SK-N-SH treated with all-trans-retinoic acid at 6 μM for 48 hours (cell line): Measurements from ENCODE around the gene DFFA.
"Not testable (repeated sequence)": the region's sequence is repeated elsewhere in the genome, so short reads cannot be mapped to it uniquely, and the experiment has no call there.

Experiments
- ATAC-seq: fragments of 200-7000 bp; cut with Tn5 transposase; 3 replicates; pipeline ENCODE4 v1.9.1; 2020; ENCODE audit warnings: mild to moderate bottlenecking, moderate library complexity
- ARNTL ChIP-seq: fragments of 450-650 bp; formaldehyde crosslinking; IDR thresholded peaks from 2 replicates; pipeline ENCODE4 v1.5.0; 2020; ENCODE audit warnings: low read depth, mild to moderate bottlenecking, moderate library complexity, borderline replicate concordance
- BACH2 ChIP-seq: fragments of 250-450 bp; sonication (Bioruptor Pico); IDR thresholded peaks from 2 replicates; pipeline ENCODE4 v1.9.0; 2021; ENCODE audit warnings: mild to moderate bottlenecking, borderline replicate concordance
- CREB5 ChIP-seq: fragments of 250-450 bp; sonication (Bioruptor Pico); IDR thresholded peaks from 2 replicates; pipeline ENCODE4 v1.5.1; 2020; ENCODE audit warnings: low read depth, mild to moderate bottlenecking, moderate library complexity
- CSRNP3 ChIP-seq: fragments of 250-450 bp; sonication (Bioruptor Pico); IDR thresholded peaks from 2 replicates; pipeline ENCODE4 v1.5.1; 2021; ENCODE audit warnings: mild to moderate bottlenecking, moderate library complexity
- ESRRG ChIP-seq: fragments of 250-450 bp; sonication (Bioruptor Pico); IDR thresholded peaks from 2 replicates; pipeline ENCODE4 v1.6.1; 2021; ENCODE audit warnings: mild to moderate bottlenecking
- GLIS3 ChIP-seq: fragments of 250-450 bp; sonication (Bioruptor Pico); IDR thresholded peaks from 2 replicates; pipeline ENCODE4 v1.5.0; 2020; ENCODE audit warnings: mild to moderate bottlenecking, moderate library complexity
- ISL1 ChIP-seq: fragments of 250-450 bp; sonication (Bioruptor Pico); IDR thresholded peaks from 2 replicates; pipeline ENCODE4 v2.1.2; 2022; ENCODE audit warnings: mild to moderate bottlenecking, moderate library complexity
- OSR1 ChIP-seq: fragments of 250-450 bp; sonication (Bioruptor Pico); IDR thresholded peaks from 2 replicates; pipeline ENCODE4 v1.8.0; 2022; ENCODE audit warnings: moderate library complexity, mild to moderate bottlenecking, inconsistent platforms
- PATZ1 ChIP-seq: fragments of 250-450 bp; sonication (Bioruptor Pico); IDR thresholded peaks from 2 replicates; pipeline ENCODE4 v1.8.0; 2020; ENCODE audit warnings: mild to moderate bottlenecking, moderate library complexity, borderline replicate concordance
- POU6F1 ChIP-seq: fragments of 250-450 bp; sonication (Bioruptor Pico); IDR thresholded peaks from 2 replicates; pipeline ENCODE4 v1.8.0; 2021; ENCODE audit warnings: low read depth, mild to moderate bottlenecking, moderate library complexity, borderline replicate concordance
- PPARA ChIP-seq: fragments of 250-450 bp; sonication (Bioruptor Pico); IDR thresholded peaks from 2 replicates; pipeline ENCODE4 v1.5.0; 2020; ENCODE audit warnings: mild to moderate bottlenecking, borderline replicate concordance
- RARB ChIP-seq: fragments of 250-450 bp; sonication (Bioruptor Pico); IDR thresholded peaks from 2 replicates; pipeline ENCODE4 v1.8.0; 2021; ENCODE audit warnings: mild to moderate bottlenecking, moderate library complexity
- SNAI2 ChIP-seq: fragments of 250-450 bp; sonication (Bioruptor Pico); IDR thresholded peaks from 2 replicates; pipeline ENCODE4 v1.5.0; 2020; ENCODE audit warnings: mild to moderate bottlenecking, moderate library complexity
- TCF4 ChIP-seq: fragments of 250-450 bp; sonication (Bioruptor Pico); IDR thresholded peaks from 2 replicates; pipeline ENCODE4 v1.8.0; 2021; ENCODE audit warnings: mild to moderate bottlenecking, moderate library complexity, borderline replicate concordance
- TOX ChIP-seq: fragments of 250-450 bp; sonication (Bioruptor Pico); IDR thresholded peaks from 2 replicates; pipeline ENCODE4 v1.8.0; 2021; ENCODE audit warnings: mild to moderate bottlenecking, moderate library complexity, borderline replicate concordance
- TSHZ2 ChIP-seq: fragments of 250-450 bp; sonication (Bioruptor Pico); IDR thresholded peaks from 2 replicates; pipeline ENCODE4 v1.5.0; 2020; ENCODE audit warnings: mild to moderate bottlenecking, moderate library complexity
- ZC3H10 ChIP-seq: fragments of 250-450 bp; sonication (Bioruptor Pico); IDR thresholded peaks from 2 replicates; pipeline ENCODE4 v1.5.1; 2021; ENCODE audit warnings: mild to moderate bottlenecking, moderate library complexity
- ZFP3 ChIP-seq: fragments of 250-450 bp; sonication (Bioruptor Pico); IDR thresholded peaks from 2 replicates; pipeline ENCODE4 v1.5.0; 2020; ENCODE audit warnings: mild to moderate bottlenecking, moderate library complexity
- ZFP30 ChIP-seq: fragments of 450-650 bp; formaldehyde crosslinking; IDR thresholded peaks from 2 replicates; pipeline ENCODE4 v1.5.0; 2022; ENCODE audit warnings: mild to moderate bottlenecking, moderate library complexity
- ZNF565 ChIP-seq: fragments of 450-650 bp; formaldehyde crosslinking; conservative IDR thresholded peaks from 2 replicates; pipeline ENCODE4 v1.5.0; 2020; ENCODE audit warnings: low read depth, mild to moderate bottlenecking, moderate library complexity
- ZNF70 ChIP-seq: fragments of 450-650 bp; formaldehyde crosslinking; IDR thresholded peaks from 2 replicates; pipeline ENCODE4 v1.5.0; 2020; ENCODE audit warnings: mild to moderate bottlenecking, moderate library complexity
- ZNF8 ChIP-seq: fragments of 450-650 bp; formaldehyde crosslinking; IDR thresholded peaks from 2 replicates; pipeline ENCODE4 v1.5.0; 2020; ENCODE audit warnings: mild to moderate bottlenecking, moderate library complexity

Gene DFFA

GRCh38 chr1:10424034-10424433 is 48.3 kb downstream of the DFFA start:
- no peak for ATAC-seq
- TF ChIP-seq GLIS3 (CRISPR knock-in tag) (no peak), ZC3H10 (no peak), SNAI2 (CRISPR knock-in tag) (no peak), ISL1 (CRISPR knock-in tag) (no peak), TOX (CRISPR knock-in tag) (no peak), ZNF70 (no peak), RARB (CRISPR knock-in tag) (no peak), POU6F1 (no peak), ZFP30 (CRISPR knock-in tag) (no peak), OSR1 (no peak)
- TF ChIP-seq, all 23 proteins: peak for 0

- TF ChIP-seq TCF4 (CRISPR knock-in tag) (no peak), SNAI2 (CRISPR knock-in tag) (no peak), ZNF8 (CRISPR knock-in tag) (no peak), CREB5 (CRISPR knock-in tag) (no peak), OSR1 (no peak), TSHZ2 (CRISPR knock-in tag) (no peak), RARB (CRISPR knock-in tag) (no peak), ARNTL (CRISPR knock-in tag) (no peak), BACH2 (CRISPR knock-in tag) (no peak), ESRRG (CRISPR knock-in tag) (no peak), ZNF565 (no peak)
Observed at GRCh38 chr1:10421637-10422036, 50.7 kb downstream of the DFFA start.

GRCh38 chr1:10419351-10419750 is 53.0 kb downstream of the DFFA start:
- no peak for ATAC-seq
- TF ChIP-seq ISL1 (CRISPR knock-in tag), result no peak
- no peak for TF ChIP-seq RARB (CRISPR knock-in tag)
- no peak for TF ChIP-seq ARNTL (CRISPR knock-in tag)
- no peak for TF ChIP-seq CSRNP3 (CRISPR knock-in tag)
- TF ChIP-seq PATZ1 (CRISPR knock-in tag), result no peak
- TF ChIP-seq ZNF70, result no peak
- TF ChIP-seq ZFP3 (CRISPR knock-in tag), result no peak
- no peak for TF ChIP-seq GLIS3 (CRISPR knock-in tag)
- no peak for TF ChIP-seq BACH2 (CRISPR knock-in tag)
- TF ChIP-seq CREB5 (CRISPR knock-in tag), result no peak
- no peak for TF ChIP-seq POU6F1
- no peak for TF ChIP-seq PPARA (CRISPR knock-in tag)

More at GRCh38 chr1:10421637-10422036, 50.7 kb downstream of the DFFA start:
- no peak; the same call in 2 of the 3 replicates for ATAC-seq

- not testable (repeated sequence) for ATAC-seq
Observed at GRCh38 chr1:10418741-10419140, 53.6 kb downstream of the DFFA start.

GRCh38 chr1:10415967-10416366 is 56.4 kb downstream of the DFFA start:
- ATAC-seq, result not testable (repeated sequence)
